HG03378 (cell line): ENCODE data around the gene IL15.
"Not testable (repeated sequence)": the region's sequence is repeated elsewhere in the genome, so short reads cannot be mapped to it uniquely, and the experiment has no call there.

ENCODE experiments used
- ATAC-seq: cut with Tn5 transposase; IDR thresholded peaks from one replicate; pipeline ENCODE4 v1.9.1; 2021; ENCODE audit warnings: mild to moderate bottlenecking, moderate library complexity; ENCODE audit not compliant: unreplicated experiment

Gene IL15

DNA sequence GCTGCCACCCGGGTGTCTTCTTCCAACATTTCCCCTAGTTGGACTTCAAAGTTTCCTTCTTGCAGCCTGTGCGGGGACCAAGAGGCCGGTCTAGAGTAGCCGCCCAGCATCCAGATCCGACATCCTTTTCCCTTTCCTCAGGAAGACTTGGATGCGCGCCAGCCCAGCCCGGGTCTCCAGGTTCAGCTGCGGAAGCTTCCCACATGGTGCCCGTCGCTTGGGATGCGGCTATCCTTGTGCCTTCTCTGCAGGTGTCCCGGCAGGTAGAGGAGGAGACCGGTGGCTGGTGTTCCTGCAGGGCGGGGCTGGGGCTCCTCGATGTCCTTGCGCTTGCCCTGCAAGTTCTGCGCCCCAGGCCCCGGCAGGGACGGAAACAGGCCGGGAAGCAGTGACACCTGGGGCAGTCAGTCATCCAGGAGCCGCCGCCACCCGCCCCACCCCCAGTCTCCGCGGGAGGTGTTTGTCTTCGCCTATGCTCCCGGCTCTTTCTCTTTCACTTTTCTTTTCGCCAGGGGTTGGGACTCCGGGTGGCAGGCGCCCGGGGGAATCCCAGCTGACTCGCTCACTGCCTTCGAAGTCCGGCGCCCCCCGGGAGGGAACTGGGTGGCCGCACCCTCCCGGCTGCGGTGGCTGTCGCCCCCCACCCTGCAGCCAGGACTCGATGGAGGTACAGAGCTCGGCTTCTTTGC lies at the start of gene IL15:
IL15 (plus strand) TSS at position 502 of the 689 bp plus-strand sequence. CDS start 82,882 bp downstream, outside the sequence.
- ATAC-seq: peak; percentile 52

DNA sequence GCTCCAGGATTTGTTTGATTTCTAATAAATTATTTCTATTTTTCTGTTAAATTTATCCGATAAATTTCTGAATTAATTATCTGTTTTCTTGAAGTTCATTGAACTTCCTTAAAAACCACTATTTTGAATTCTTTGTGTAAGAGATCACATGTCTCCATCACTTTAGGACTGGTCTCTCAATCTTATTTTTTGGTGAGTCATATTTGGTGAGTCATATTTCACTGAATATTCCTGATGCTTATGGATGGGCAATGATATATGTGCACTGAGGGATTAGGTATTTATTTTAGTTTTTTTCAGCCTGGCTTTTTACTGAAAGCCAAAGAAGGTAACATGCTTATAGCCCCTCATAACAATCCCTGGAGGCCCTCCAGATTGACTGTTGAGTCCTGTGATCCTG lies 48.5 kb upstream of the IL15 start:
- no peak for ATAC-seq

- ATAC-seq: no peak
These were observed 40.9 kb upstream of the IL15 start for GRCh38 chr4:141595531-141595930.

- no peak for ATAC-seq
These were observed 36.5 kb upstream of the IL15 start for GRCh38 chr4:141599853-141600252.

DNA sequence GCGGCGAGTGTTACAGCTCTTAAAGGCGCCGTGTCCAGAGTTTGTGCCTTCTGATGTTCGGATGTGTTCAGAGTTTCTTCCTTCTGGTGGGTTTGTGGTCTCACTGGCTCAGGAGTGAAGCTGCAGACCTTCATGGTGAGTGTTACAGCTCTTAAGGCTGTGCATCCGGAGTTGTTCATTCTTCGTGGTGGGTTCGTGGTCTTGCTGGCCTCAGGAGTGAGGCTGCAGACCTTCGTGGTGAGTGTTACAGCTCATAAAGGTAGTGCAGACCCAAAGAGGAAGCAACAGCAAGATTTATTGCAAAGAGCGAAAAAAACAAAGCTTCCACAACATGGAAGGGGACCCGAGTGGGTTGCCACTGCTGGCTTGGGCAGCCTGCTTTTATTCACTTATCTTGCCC lies 31.7 kb upstream of the IL15 start:
- ATAC-seq: not testable (repeated sequence)

GRCh38 chr4:141605425-141605856 lies 30.9 kb upstream of the IL15 start:
- no peak for ATAC-seq

- ATAC-seq: no peak
These were observed 27.1 kb upstream of the IL15 start for GRCh38 chr4:141609243-141609642.

GRCh38 chr4:141610365-141610764 lies 26.0 kb upstream of the IL15 start:
- no peak for ATAC-seq

DNA sequence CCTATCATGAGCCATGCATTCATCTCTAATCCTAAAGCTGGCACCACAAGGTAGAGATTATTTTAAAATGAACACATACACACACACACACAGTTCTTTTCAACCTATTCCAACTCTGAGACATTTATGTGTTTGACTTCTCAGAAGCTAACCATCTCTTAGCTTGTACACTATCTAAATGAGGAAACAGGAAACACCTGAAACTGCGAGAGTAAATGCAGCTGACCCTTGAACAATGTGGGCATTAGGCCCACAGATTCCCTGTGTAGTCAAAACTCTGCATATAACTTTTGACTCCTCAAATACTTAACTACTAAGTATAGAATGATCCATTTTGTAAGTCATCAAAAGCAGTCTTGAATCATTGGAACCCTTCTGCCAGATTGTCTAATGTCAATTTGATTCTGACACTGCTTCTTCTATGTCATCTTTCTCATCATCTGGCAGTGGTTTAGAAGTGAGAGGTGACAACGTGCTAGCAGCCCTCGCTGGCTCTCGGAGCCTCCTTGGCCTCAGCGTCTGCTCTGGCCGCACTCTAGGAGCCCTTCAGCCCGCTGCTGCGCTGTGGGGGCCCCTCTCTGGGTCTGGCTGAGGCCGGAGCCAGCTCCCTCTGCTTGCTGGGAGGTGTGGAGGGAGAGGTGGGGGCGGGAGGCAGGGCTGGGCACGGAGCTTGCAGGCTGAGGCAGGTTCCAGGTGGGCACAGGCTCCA lies 21.4 kb upstream of the IL15 start:
- ATAC-seq: peak; percentile 53

DNA sequence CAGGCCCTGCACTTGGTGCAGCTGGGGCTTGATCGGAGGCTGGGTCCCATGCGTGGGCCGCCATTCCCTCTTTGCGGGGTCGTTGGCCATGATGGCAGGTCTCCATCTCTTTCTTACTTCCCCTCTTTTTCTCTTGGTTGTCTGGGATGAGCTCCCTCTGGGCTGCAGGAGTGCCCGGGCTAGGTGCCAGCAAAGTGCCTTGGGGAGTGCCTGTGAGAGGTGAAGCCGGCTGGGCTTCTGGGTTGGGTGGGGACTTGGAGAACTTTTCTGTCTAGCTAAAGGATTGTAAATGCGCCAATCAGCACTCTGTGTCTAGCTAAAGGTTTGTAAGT lies 20.8 kb upstream of the IL15 start:
- not testable (repeated sequence) for ATAC-seq

DNA sequence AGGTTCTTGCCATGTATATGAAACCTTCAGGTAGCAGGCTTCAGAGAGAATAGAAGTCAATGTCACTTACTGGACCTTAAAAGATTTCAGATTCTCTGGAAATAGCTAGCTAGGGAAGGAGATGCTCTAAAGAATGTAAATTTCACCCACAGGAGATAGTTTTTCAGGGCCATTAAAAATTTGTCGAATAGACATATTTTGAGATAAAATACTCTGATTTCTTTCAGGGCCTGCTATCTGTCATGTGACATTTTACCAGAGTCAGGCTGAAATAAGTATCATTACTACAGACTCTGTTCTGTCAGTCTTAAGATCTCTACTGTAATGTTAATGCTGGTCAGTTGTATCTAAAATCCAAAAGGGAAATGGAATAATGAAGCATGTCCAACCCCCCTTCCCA lies 15.7 kb upstream of the IL15 start:
- no peak for ATAC-seq

- no peak for ATAC-seq
These were observed 11.4 kb upstream of the IL15 start for GRCh38 chr4:141625023-141625422.

DNA sequence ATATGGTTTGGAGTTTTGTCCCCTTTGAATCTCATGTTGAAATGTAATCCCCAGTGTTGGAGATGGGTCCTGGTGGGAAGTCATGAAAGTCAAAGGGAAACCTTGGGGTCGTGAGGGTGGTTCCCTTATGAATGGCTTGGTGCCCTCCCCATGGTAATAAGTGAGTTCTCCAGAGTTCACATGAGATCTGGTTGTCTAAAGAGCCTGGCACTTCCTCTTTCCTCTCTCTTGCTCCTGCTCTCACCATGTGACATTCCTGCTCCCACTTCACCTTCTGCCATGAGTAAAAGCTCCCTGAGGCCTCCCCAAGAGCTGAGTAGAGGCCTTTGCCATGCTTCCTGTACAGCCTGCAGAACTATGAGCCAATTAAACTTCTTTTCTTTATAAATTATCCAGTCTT lies 5.5 kb upstream of the IL15 start:
- no peak for ATAC-seq

- ATAC-seq: peak; percentile 57
These were observed 674 bp upstream of the IL15 start for GRCh38 chr4:141635736-141636081.

DNA sequence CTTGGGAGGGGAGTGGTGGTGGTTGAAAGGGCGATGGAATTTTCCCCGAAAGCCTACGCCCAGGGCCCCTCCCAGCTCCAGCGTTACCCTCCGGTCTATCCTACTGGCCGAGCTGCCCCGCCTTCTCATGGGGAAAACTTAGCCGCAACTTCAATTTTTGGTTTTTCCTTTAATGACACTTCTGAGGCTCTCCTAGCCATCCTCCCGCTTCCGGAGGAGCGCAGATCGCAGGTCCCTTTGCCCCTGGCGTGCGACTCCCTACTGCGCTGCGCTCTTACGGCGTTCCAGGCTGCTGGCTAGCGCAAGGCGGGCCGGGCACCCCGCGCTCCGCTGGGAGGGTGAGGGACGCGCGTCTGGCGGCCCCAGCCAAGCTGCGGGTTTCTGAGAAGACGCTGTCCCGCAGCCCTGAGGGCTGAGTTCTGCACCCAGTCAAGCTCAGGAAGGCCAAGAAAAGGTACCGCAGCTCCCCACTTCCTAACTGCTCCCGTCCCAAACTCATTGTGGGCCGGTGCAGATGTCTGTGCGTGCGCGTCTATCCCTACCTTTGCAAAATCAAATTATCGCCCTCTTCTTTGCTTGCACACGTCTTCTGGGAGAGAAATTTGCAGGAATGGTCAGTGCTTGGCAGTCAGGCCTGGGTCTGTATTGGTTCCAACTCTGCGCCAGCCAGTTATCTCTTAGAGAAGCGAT lies 533 bp downstream of the IL15 start:
- peak; percentile 37 for ATAC-seq

DNA sequence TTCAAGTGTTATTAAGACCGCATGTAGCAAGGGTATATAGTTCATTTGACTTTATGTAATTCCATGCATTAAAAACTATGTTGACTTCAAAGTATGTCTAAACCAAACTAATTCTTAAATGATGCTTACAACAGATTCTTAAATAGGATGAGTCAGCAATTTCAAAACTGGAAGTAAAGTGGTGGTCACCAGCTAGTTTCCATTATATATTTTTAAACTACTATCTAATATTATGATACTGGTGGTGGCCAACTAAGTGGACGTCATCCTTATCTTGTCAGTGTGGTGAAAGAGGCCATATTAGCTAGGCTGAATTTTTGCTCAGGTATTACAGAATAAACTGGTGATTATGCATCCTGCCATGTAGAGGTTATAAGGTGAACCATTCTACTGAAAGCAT lies 1.2 kb downstream of the IL15 start:
- ATAC-seq: no peak

DNA sequence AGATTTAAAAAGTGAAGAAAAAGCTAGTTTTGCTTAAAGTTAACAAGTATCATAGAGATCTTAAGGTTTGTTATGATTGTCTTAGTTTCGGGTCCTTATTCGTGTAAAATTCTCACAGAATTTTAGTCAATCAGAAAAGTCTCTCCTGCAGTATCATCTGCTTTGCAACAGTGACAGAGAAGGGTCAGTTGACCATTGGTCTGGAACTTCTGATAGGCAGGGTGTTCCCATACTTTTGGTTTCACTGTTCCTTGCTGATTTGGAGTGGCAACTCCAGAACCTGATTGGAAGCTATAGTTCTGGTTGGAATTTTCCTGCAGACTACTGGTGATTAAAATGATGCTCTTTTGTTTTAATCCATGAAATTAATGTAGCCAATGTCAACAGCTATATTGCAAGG lies 1.8 kb downstream of the IL15 start:
- ATAC-seq: no peak

DNA sequence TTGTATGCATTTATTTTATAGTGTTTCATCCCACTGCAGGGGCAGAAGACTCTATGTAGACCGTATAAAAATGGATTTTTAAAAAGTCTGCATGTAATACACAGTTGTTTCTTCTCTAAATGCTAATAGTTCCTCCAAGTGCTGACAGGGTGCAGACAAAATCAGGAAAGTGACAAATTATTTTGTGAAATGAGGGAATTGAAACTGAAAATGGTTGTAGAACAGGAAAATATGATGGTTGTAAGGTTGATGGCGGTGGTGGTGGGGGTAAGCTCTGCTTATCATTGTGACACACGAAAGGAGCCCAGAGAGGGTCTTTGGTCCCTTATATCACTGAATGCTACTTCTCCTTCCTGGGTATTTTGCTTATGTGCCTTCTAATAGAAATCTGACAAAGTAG lies 4.3 kb downstream of the IL15 start:
- ATAC-seq: no peak

DNA sequence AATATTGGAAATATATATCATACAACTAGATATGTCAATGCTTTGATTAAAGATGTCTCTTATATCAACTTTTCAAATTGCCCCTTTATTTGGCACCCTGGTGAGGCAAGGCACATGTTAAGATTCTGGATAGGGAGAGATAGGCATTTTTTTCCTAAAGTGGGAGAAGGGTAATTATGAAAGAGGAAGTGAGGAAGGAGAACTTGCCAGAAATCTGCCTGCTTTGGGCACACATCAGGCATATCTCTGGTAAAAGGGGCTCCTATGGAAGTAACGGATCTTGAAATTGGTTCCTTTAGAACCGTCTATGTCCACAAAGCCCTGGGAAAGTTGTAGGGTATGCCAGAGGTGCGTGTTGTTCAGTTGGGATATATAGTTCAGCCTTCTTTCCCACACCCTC lies 5.7 kb downstream of the IL15 start:
- no peak for ATAC-seq

GRCh38 chr4:141642711-141643110 lies 6.3 kb downstream of the IL15 start:
- ATAC-seq: peak; percentile 27

- peak; percentile 47 for ATAC-seq
These were observed 7.2 kb downstream of the IL15 start for GRCh38 chr4:141643557-141643956.
